BJ (cell line): ENCODE results near the gene LAMA5. TPM values are rescaled to one million over a fixed set of nuclear protein-coding genes. Genes with fewer than 3 reads are reported as not detected.

Source experiments
- CTCF ChIA-PET: fragments of 350-600 bp; formaldehyde crosslinking; extraction: SDS; loops from one replicate; lab custom pipeline; 2021; ENCODE audit warnings: antibody characterized with exemption, inconsistent platforms; lab: Yijun Ruan, JAX
- POLR2A ChIA-PET: fragments of 300-600 bp; sonication (Branson Sonifier 250); formaldehyde crosslinking; extraction: SDS; loops from one replicate; lab custom pipeline; 2021; ENCODE audit warnings: antibody characterized with exemption; lab: Charles Lee
- DNase-seq: peaks from one replicate; pipeline ENCODE4 v3.0.0-alpha.2; 2011; ENCODE audit warnings: low read depth
- H3K27me3 ChIP-seq: 2 replicates; pipeline ENCODE4 v1.6.0; 2011; ENCODE audit warnings: low read length; ENCODE audit not compliant: control insufficient read depth, insufficient read depth
- H3K36me3 ChIP-seq: 2 replicates; pipeline ENCODE4 v1.5.1; 2011; ENCODE audit warnings: low read length; ENCODE audit not compliant: control insufficient read depth, insufficient read depth
- H3K4me3 ChIP-seq: 2 replicates; pipeline ENCODE4 v1.5.1; 2011; ENCODE audit warnings: low read depth, mild to moderate bottlenecking, control low read depth, low read length
- polyA plus RNA-seq: library from polyadenylated mRNA; depleted of rRNA; stranded (reverse); fragments of >200 nt; gene quantifications from 2 replicates; pipeline ENCODE4 v1.2.3, GENCODE V29; 2011
- TF ChIP-seq, protein P1 (sequence below): IDR thresholded peaks from 2 replicates; pipeline ENCODE4 v1.5.1; 2011; ENCODE audit warnings: low read depth, mild to moderate bottlenecking, control low read depth, inconsistent platforms, low read length, moderate library complexity; ENCODE audit not compliant: insufficient read depth

LAMA5 gene
- polyA plus RNA-seq, 1 experiment, result 1.1 TPM

GRCh38 chr20:62396367-62397239 is 29.5 kb upstream of the LAMA5 start:
- CTCF ChIA-PET, result interaction anchor here (1.6 kb wide), 1 partner anchor 28 kb away, joined by 3 read pairs; no protein-coding TSS in a partner anchor
- Histone ChIP-seq H3K4me3 (no peak overlapping the region), H3K27me3 (no peaks in the 10 kb centered on the region), H3K36me3 (peaks cover 13% of the 10 kb centered on the region)
- no peak for DNase-seq
- TF ChIP-seq, protein P1, sequence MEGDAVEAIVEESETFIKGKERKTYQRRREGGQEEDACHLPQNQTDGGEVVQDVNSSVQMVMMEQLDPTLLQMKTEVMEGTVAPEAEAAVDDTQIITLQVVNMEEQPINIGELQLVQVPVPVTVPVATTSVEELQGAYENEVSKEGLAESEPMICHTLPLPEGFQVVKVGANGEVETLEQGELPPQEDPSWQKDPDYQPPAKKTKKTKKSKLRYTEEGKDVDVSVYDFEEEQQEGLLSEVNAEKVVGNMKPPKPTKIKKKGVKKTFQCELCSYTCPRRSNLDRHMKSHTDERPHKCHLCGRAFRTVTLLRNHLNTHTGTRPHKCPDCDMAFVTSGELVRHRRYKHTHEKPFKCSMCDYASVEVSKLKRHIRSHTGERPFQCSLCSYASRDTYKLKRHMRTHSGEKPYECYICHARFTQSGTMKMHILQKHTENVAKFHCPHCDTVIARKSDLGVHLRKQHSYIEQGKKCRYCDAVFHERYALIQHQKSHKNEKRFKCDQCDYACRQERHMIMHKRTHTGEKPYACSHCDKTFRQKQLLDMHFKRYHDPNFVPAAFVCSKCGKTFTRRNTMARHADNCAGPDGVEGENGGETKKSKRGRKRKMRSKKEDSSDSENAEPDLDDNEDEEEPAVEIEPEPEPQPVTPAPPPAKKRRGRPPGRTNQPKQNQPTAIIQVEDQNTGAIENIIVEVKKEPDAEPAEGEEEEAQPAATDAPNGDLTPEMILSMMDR, result no peak
- POLR2A ChIA-PET, result no interaction called here

DNA sequence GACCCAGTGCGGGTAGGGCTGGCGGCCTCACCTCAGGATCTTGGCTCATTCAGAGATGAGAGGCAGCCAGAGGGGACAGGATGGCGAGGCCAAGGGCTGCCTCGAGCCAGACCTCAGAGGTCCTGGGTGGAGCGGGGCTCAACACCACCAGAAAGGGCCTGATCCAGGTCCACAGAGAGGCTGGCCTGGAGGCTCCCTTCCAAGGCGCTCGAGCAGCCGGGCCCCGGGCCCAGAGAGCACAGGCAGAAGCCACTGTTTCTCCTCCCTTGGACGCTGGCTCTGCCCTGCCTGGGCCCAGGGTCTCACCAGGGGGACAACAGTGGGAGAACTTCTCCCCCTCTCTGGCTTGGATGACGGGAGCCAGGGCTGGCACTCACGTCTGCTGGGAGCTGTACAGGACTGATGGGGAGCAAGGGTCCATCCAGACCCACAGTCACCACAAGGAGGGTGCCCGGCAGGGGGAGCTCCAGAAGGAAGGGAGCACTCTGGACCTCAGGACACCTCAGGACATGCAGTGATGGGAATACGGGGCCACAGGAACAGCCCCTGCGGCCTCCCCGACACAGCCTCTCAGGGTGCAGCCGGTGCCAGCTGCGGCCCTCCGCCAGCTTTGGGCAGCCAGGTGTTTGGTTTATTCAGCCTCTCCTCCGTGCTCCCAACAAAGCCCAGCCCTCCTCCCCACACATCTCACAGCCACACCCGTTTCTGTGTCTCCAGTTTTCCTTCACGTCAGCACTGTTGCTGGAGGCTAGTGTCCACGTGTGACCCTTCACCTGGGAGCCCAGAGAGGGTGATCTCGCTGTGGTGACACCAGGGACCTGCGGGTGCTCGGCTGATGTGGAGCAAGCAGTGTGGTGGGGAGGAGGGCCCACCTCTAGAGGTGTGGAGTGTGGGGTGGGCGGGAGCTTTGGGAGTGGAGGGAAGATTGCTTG is 28.5 kb upstream of the LAMA5 start:
- CTCF ChIA-PET, result interaction anchor here (0.7 to 1.6 kb wide), 2 partner anchors 10 to 27 kb away, joined by 3 read pairs; no protein-coding TSS in a partner anchor
- TF ChIP-seq, protein P1, result no peak
- H3K27me3 ChIP-seq, result no peaks in the 10 kb centered on the region
- no peak for DNase-seq
- POLR2A ChIA-PET, result no interaction called here
- no peak overlapping the region for H3K4me3 ChIP-seq
- H3K36me3 ChIP-seq, result peaks cover 20% of the 10 kb centered on the region

DNA sequence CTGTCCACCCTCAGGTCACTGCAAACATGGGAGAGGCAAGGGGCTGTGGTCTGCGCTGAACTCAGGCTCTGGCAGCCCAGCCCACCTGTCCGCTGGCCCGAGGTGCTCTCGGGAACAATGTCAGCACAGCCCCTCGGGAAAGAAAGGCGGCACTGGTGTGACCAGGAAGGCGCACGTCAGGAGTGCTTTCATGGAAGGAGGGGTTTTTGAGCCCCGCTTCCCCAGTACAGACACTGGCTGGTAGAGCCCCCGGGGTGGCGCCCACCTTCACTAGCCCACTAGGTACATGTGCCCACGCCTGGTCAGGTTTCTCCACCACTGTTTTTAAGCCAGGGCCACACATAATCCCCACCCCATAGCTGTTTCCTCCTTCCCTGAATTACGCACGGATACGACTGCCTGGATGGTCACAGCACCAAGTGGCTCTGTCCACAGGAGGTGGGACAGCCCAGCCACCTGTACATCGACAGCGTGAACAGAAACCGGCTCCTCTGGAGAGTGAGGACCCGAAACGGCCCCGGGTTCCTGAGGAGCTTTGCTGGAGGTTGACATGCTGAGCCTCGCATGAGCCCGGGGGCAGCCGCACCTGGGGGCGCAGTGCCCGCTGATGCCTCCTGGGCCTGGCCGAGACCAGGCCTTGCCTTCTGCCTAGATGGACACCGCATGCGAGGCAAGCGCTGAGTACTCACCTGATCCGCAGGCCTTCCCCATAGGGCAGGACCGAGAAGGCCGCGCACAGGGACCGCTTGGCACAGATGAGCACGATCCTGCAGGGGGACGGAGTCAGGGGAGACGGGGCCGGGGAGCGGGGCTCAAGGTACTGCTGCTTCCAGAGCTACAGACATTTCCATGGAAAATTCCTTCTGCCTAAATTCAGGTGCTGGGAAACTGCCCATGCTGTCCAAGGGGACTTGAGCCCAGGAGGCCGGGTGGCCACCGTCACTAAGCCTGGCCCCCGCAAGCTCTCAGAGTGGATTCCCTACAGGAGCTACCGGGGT is 27.4 kb upstream of the LAMA5 start:
- Histone ChIP-seq H3K27me3 (no peaks in the 10 kb centered on the region), H3K36me3 (peaks cover 26% of the 10 kb centered on the region), H3K4me3 (no peak overlapping the region)
- DNase-seq, result no peak
- ChIA-PET CTCF (interaction anchor here (1.6 kb wide), 1 partner anchor 26 kb away, joined by 3 read pairs; no protein-coding TSS in a partner anchor), POLR2A (no interaction called here)
- TF ChIP-seq, protein P1, result no peak

DNA sequence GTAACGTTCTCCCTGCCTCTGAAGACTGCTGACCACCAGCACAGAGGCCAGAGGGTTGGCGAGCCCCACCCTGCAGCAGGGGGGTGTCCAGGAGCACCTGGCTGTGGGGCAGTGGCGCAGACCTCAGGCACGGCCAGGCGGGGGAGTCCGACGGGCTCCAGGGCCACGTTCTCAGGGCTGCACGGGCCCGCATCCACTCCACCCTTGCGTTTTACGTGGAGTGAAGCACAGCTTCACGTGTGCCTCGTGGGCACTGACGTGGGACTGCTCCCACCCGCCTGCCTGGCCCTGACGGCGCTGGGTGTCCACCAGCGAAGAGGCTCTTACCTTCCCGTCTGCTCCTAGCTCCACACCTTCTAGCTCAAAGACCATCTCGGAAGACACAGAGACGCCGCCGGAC is 26.7 kb upstream of the LAMA5 start:
- TF ChIP-seq, protein P1, result no peak
- POLR2A ChIA-PET, result no interaction called here
- DNase-seq, result no peak
- no peak overlapping the region for H3K4me3 ChIP-seq
- H3K27me3 ChIP-seq, result no peaks in the 10 kb centered on the region
- H3K36me3 ChIP-seq, result peaks cover 31% of the 10 kb centered on the region
- CTCF ChIA-PET, result interaction anchor here (1.4 kb wide), 1 partner anchor 398 kb away, joined by 3 read pairs; no protein-coding TSS in a partner anchor
